A673 (cell line): ENCODE measurements around the gene CORO6. TPM values are rescaled to one million over a fixed set of nuclear protein-coding genes. Genes with fewer than 3 reads are reported as not detected.

Experiments
- BruUV-seq: library from RNA; stranded (reverse); fragments of 400-500 nt; replicated peaks from 2 replicates; lab custom pipeline; 2021; lab: Mats Ljungman, UMichigan
- CTCF ChIA-PET: fragments of 300-600 bp; sonication (Branson Sonifier 250); formaldehyde crosslinking; loops from one replicate; lab custom pipeline; 2022; ENCODE audit warnings: antibody characterized with exemption; lab: Charles Lee
- POLR2A ChIA-PET: fragments of 300-600 bp; sonication (Branson Sonifier 250); formaldehyde crosslinking; loops from one replicate; lab custom pipeline; 2022; ENCODE audit warnings: antibody characterized with exemption; ENCODE audit not compliant: low non-redundant PET; lab: Charles Lee
- DNase-seq: peaks from one replicate; pipeline ENCODE4 v3.0.0-alpha.2; 2015; ENCODE audit warnings: low spot score
- H3K27ac ChIP-seq: fragments of 200-600 bp; sonication (generic); 2 replicates; pipeline ENCODE4 v1.5.1; 2016; ENCODE audit warnings: mixed run types, low read depth, mild to moderate bottlenecking, mixed read lengths, antibody characterized with exemption, low read length; ENCODE audit not compliant: poor library complexity, severe bottlenecking
- H3K27me3 ChIP-seq: fragments of 200-600 bp; sonication (generic); replicated peaks from 2 replicates; pipeline ENCODE4 v1.6.1; 2017; ENCODE audit warnings: mixed run types, low read depth, mild to moderate bottlenecking, mixed read lengths, antibody characterized with exemption, low read length; ENCODE audit not compliant: insufficient read depth, poor library complexity
- H3K36me3 ChIP-seq: fragments of 200-600 bp; sonication (generic); 2 replicates; pipeline ENCODE4 v1.6.1; 2016; ENCODE audit warnings: mixed run types, mild to moderate bottlenecking, mixed read lengths, antibody characterized with exemption, low read length; ENCODE audit not compliant: insufficient read depth, poor library complexity, severe bottlenecking
- H3K4me1 ChIP-seq: fragments of 200-600 bp; sonication (generic); 2 replicates; pipeline ENCODE4 v1.6.1; 2017; ENCODE audit warnings: mixed run types, mild to moderate bottlenecking, mixed read lengths, antibody characterized with exemption, low read length; ENCODE audit not compliant: insufficient read depth, poor library complexity, severe bottlenecking
- H3K4me3 ChIP-seq: fragments of 200-600 bp; sonication (generic); 2 replicates; pipeline ENCODE4 v1.5.1; 2016; ENCODE audit warnings: low read depth, mixed run types, mild to moderate bottlenecking, mixed read lengths, low read length; ENCODE audit not compliant: poor library complexity, severe bottlenecking
- H3K9me3 ChIP-seq: fragments of 200-600 bp; sonication (generic); 2 replicates; pipeline ENCODE4 v1.6.1; 2016; ENCODE audit warnings: mixed run types, low read depth, mild to moderate bottlenecking, mixed read lengths, antibody characterized with exemption, low read length; ENCODE audit not compliant: poor library complexity, severe bottlenecking
- CTCF ChIP-seq: fragments of 300-800, 200-600 bp; sonication (generic); conservative IDR thresholded peaks from 2 replicates; pipeline ENCODE4 v1.5.1; 2017; ENCODE audit warnings: low read depth, mild to moderate bottlenecking, antibody characterized with exemption, low read length, moderate library complexity, mixed read lengths
- EZH2 ChIP-seq: fragments of 200-600 bp; sonication (generic); IDR thresholded peaks from 2 replicates; pipeline ENCODE4 v1.6.1; 2017; ENCODE audit warnings: borderline replicate concordance, low read depth, mild to moderate bottlenecking, mixed read lengths, antibody characterized with exemption, low read length; ENCODE audit not compliant: poor library complexity, severe bottlenecking
- intact Hi-C: fragments of 100-400 bp; cut with micrococcal nuclease; formaldehyde crosslinking; loops from one replicate; pipeline ENCODE4 v1.10.0; 2022; ENCODE audit not compliant: unreplicated experiment
- total RNA-seq: library from RNA; stranded (reverse); gene quantifications from 2 replicates; pipeline ENCODE4 v1.2.3, GENCODE V29; 2021

CORO6 gene
- total RNA-seq, 1 experiment from 2014 or later, result 19.7 TPM

GRCh38 chr17:29629839-29630238, 7.1 kb upstream of the CORO6 start:
- no TSS peak for BruUV-seq
- ChIA-PET CTCF (no interaction called here), POLR2A (no interaction called here)
- H3K4me1 ChIP-seq, result no peaks in the 10 kb centered on the region
- DNase-seq, result no peak
- H3K27me3 ChIP-seq, result no peaks in the 10 kb centered on the region
- intact Hi-C loops, result loop anchor here (10.0 kb wide), 1 partner anchor 65 kb away; the partner anchor contains the start of genes ABHD15 and TP53I13
- no peaks in the 10 kb centered on the region for H3K9me3 ChIP-seq
- peaks cover 21% of the 10 kb centered on the region for H3K36me3 ChIP-seq
- H3K4me3 ChIP-seq, result no peak overlapping the region
- TF ChIP-seq EZH2 (no peak), CTCF (no peak)
- no peak overlapping the region for H3K27ac ChIP-seq

GRCh38 chr17:29628644-29629043, 5.9 kb upstream of the CORO6 start:
- intact Hi-C loops, result loop anchor here (10.0 kb wide), 1 partner anchor 64 kb away; the partner anchor contains the start of genes ABHD15 and TP53I13
- TF ChIP-seq CTCF (no peak), EZH2 (no peak)
- no peak overlapping the region for H3K27ac ChIP-seq
- H3K27me3 ChIP-seq, result no peaks in the 10 kb centered on the region
- ChIA-PET POLR2A (no interaction called here), CTCF (no interaction called here)
- H3K4me3 ChIP-seq, result no peak overlapping the region
- no peaks in the 10 kb centered on the region for H3K4me1 ChIP-seq
- H3K9me3 ChIP-seq, result no peaks in the 10 kb centered on the region
- DNase-seq, result no peak
- no TSS peak for BruUV-seq
- peaks cover 19% of the 10 kb centered on the region for H3K36me3 ChIP-seq

GRCh38 chr17:29627951-29628350, 5.2 kb upstream of the CORO6 start:
- no peak for DNase-seq
- no peak overlapping the region for H3K27ac ChIP-seq
- no peaks in the 10 kb centered on the region for H3K9me3 ChIP-seq
- intact Hi-C loops, result loop anchor here (10.0 kb wide), 1 partner anchor 63 kb away; the partner anchor contains the start of genes ABHD15 and TP53I13
- no peaks in the 10 kb centered on the region for H3K27me3 ChIP-seq
- peaks cover 19% of the 10 kb centered on the region for H3K36me3 ChIP-seq
- ChIA-PET POLR2A (no interaction called here), CTCF (no interaction called here)
- peaks cover 5% of the 10 kb centered on the region for H3K4me1 ChIP-seq
- no peak overlapping the region for H3K4me3 ChIP-seq
- no TSS peak for BruUV-seq
- TF ChIP-seq CTCF, result no peak
- TF ChIP-seq EZH2, result no peak
